NOMO-1 (cell line): ENCODE measurements around the gene LHPP.

Experiments used
- DNase-seq, 2 experiments: peaks; one replicate each; lab custom pipeline; 2025; ENCODE audit not compliant: unreplicated experiment in 2 of 2; lab: John Stamatoyannopoulos, UW

LHPP gene

GRCh38 chr10:124650263-124650662 is 188.6 kb downstream of the LHPP start:
- DNase-seq = no peak

GRCh38 chr10:124650820-124651401 is 189.3 kb downstream of the LHPP start:
- DNase-seq = no peak

GRCh38 chr10:124651402-124651891 is 189.8 kb downstream of the LHPP start:
- no peak for DNase-seq

- DNase-seq = no peak
These were observed 190.6 kb downstream of the LHPP start for GRCh38 chr10:124652200-124652599.

DNA sequence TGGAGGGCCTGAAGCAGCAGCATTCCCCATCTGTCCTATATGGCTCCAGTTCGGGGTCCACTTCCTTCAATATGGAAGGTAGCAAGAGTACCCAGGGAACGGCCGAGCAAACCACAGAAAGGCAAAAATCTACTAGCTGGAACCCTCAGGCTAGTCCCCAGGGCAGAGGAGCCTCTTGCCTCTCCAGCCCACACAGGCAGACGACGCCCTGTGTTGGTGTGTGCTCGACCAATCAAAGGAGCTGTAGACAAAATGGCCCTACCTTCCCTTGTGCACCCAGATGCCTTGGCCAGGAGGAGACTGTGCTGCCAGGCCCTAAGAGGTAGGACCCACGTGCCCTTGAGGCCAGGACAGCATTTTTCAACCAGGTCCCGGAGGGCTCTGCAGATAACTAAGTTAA is 191.1 kb downstream of the LHPP start:
- DNase-seq = no peak

DNA sequence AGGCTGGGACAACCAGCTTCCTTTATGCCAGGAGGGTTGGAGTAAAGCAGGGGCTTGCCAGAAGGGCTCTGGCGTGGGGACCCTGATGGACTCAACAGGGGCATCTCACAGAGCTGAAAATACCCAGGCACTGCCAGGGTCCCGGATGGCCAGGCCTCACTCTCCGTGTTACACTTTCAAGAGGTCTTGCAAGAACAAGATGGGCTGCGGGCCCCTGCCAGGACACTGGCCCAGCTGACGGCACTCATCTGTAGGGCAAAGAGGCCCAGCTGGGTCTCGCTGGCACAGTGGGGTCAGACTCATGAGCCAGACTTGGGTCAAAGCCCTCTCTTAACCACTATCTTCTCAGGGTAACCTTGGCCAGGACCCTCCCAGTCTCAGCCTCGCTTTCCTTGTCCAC is 191.7 kb downstream of the LHPP start:
- DNase-seq = no peak

- DNase-seq = no peak
These were observed 192.4 kb downstream of the LHPP start for GRCh38 chr10:124653811-124654651.

DNA sequence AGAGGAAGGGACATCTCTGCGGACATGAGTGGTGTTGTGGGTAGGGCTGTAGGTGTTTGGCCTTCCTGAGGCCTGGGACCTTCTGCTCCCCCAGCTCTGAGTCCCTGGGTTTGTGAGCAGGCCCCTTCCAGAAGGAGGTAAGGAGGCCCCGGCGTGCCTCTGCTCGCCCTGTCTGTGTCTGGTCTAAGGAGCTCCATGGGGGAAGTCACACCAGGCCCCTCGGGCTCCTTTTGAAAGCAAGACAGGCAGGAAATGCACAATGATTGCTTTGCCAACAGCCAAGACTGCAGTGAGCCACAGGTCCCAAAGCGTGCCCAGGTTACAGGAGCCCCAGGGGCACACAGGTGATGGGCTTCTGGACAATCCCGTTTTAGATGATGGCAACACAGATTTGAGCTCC is 193.1 kb downstream of the LHPP start:
- DNase-seq = no peak

- no peak for DNase-seq
These were observed 193.8 kb downstream of the LHPP start for GRCh38 chr10:124655191-124656112.

DNA sequence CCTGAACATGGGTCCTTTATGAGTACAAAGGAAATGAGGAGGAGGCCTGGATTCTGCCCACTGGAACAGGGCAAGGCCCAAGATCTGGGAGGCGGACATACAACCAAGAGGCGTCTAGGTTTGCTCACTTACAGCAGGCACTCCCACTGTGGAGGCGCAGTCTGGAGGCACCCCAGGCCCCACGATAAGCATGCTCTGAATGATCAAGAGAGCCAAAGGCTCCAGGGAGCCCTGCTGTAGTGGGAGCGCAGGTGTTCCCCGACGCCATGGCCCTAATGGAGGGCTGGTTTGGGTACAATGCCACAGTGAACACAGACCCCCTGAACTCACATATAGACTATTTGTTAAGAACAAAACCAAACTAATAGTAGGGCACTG is 194.5 kb downstream of the LHPP start:
- no peak for DNase-seq

- no peak for DNase-seq
These were observed 194.9 kb downstream of the LHPP start for GRCh38 chr10:124656541-124656940.

- DNase-seq = no peak
These were observed 196.2 kb downstream of the LHPP start for GRCh38 chr10:124657806-124658205.

- no peak for DNase-seq
These were observed 197.1 kb downstream of the LHPP start for GRCh38 chr10:124658591-124659242.

- DNase-seq = no peak
These were observed 197.8 kb downstream of the LHPP start for GRCh38 chr10:124659380-124659779.

GRCh38 chr10:124660404-124661125 is 198.9 kb downstream of the LHPP start:
- DNase-seq = no peak

GRCh38 chr10:124661660-124662180 is 200.1 kb downstream of the LHPP start:
- DNase-seq = no peak

DNA sequence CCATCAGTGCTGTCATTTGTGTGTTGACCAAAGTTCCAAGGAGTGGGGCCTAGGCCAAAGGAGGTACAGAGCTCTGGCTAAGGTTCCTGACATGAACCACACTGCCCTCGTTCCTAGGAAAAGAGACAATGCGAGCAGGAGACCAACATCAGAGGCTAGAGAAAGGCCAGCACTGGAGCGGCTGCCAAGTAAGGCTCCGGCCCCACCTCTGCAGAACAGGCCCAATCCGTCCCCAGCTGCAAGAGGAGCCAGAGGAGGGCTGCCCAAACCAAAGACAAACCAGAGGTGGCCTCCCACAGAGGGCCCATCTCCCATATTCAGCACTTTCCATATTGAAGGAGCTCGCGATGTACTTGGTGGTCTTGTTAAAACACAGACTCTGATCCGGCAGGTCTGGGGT is 201.6 kb downstream of the LHPP start:
- DNase-seq = no peak
